HFF-Myc (cell line): ENCODE results near the gene SLC30A5.
"Not testable (repeated sequence)": the region's sequence is repeated elsewhere in the genome, so short reads cannot be mapped to it uniquely, and the experiment has no call there.

Experiments used
- DNase-seq: peaks from one replicate; pipeline ENCODE4 v3.0.0-alpha.2; 2011; ENCODE audit warnings: low read depth; ENCODE audit errors: extremely low read depth
- H3K4me3 ChIP-seq: replicated peaks from 2 replicates; pipeline ENCODE4 v1.5.1; 2011; ENCODE audit warnings: low read depth, mild to moderate bottlenecking, control low read depth, low read length
- TF ChIP-seq, protein P1 (sequence below): IDR thresholded peaks from 2 replicates; pipeline ENCODE4 v1.5.1; 2012; ENCODE audit warnings: mild to moderate bottlenecking, low read depth, low read length, control low read depth; ENCODE audit errors: missing control alignments

Gene SLC30A5

GRCh38 chr5:69130241-69130640 lies 36.4 kb downstream of the SLC30A5 start:
- DNase-seq, result no peak
- H3K4me3 ChIP-seq, result no peak overlapping the region
- TF ChIP-seq, protein P1, sequence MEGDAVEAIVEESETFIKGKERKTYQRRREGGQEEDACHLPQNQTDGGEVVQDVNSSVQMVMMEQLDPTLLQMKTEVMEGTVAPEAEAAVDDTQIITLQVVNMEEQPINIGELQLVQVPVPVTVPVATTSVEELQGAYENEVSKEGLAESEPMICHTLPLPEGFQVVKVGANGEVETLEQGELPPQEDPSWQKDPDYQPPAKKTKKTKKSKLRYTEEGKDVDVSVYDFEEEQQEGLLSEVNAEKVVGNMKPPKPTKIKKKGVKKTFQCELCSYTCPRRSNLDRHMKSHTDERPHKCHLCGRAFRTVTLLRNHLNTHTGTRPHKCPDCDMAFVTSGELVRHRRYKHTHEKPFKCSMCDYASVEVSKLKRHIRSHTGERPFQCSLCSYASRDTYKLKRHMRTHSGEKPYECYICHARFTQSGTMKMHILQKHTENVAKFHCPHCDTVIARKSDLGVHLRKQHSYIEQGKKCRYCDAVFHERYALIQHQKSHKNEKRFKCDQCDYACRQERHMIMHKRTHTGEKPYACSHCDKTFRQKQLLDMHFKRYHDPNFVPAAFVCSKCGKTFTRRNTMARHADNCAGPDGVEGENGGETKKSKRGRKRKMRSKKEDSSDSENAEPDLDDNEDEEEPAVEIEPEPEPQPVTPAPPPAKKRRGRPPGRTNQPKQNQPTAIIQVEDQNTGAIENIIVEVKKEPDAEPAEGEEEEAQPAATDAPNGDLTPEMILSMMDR, result no peak

GRCh38 chr5:69131304-69131703 lies 37.5 kb downstream of the SLC30A5 start:
- TF ChIP-seq, protein P1, result no peak
- DNase-seq, result no peak

DNA sequence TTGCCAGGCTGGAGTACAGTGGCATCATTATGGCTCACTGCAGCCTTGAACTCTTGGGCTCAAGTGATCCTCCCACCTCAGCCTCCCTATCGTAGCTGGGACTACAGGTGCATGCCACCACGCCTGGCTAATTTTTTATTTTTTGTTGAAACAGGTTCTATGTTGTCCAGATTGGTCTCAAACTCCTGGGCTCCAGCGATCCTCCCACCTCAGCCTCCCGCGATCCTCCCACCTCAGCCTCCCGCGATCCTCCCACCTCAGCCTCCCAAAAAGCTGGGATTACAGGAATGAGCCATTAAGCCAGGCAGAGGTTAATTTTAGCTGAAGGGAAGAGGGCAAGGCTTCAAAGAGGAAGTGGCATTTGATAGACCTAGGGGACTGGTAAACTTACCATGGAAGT lies 40.3 kb downstream of the SLC30A5 start:
- TF ChIP-seq, protein P1, result no peak
- H3K4me3 ChIP-seq, result no peak overlapping the region
- no peak for DNase-seq

More at GRCh38 chr5:69131304-69131703, 37.5 kb downstream of the SLC30A5 start:
- no peak overlapping the region for H3K4me3 ChIP-seq

- TF ChIP-seq, protein P1, result no peak
- no peak overlapping the region for H3K4me3 ChIP-seq
- DNase-seq, result no peak
Observed at GRCh38 chr5:69136293-69136692, 42.5 kb downstream of the SLC30A5 start.

DNA sequence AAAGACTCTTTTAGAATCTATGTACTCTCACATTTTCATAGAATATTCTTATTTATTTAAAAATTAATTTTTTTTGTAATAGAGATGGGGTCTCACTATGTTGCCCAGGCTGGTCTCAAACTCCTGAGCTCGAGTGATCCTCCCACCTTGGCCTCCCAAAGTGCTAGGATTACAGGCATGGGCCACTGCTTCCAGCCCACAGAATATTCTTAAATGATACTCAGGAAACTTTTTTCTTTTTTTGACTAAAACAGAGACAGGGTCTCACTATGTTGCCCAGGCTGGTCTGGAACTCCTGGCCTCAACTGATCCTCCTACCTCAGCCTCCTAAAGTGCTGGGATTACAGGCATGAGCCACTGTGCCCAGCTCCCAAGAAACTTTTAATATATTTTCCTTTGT lies 43.4 kb downstream of the SLC30A5 start:
- H3K4me3 ChIP-seq, DNase-seq: not testable (repeated sequence)

- H3K4me3 ChIP-seq, result no peak overlapping the region
- DNase-seq, result no peak
- TF ChIP-seq, protein P1, result no peak
Observed at GRCh38 chr5:69137807-69138206, 44.0 kb downstream of the SLC30A5 start.

GRCh38 chr5:69138766-69139165 lies 45.0 kb downstream of the SLC30A5 start:
- DNase-seq, result no peak
- no peak overlapping the region for H3K4me3 ChIP-seq
- TF ChIP-seq, protein P1, result no peak

GRCh38 chr5:69140239-69140638 lies 46.4 kb downstream of the SLC30A5 start:
- H3K4me3 ChIP-seq, DNase-seq: not testable (repeated sequence)
